MM.1S (cell line): Measurements from ENCODE around the gene KRTAP20-1.

Source experiments
- CTCF ChIP-seq: fragments of 300-600 bp; sonication (generic); IDR thresholded peaks from 2 replicates; pipeline ENCODE4 v1.5.1; 2016; ENCODE audit warnings: antibody characterized with exemption, low read length, mixed read lengths
- EZH2 ChIP-seq: fragments of 300-600 bp; sonication (generic); optimal IDR thresholded peaks from 2 replicates; pipeline ENCODE3; 2017; ENCODE audit warnings: low read depth, mild to moderate bottlenecking, antibody characterized with exemption, low read length, mixed read lengths
- EZH2phosphoT487 ChIP-seq: fragments of 300-600 bp; sonication (generic); IDR thresholded peaks from 2 replicates; pipeline ENCODE4 v1.6.1; 2018; ENCODE audit warnings: antibody characterized with exemption, low read length

- TF ChIP-seq CTCF (no peak), EZH2 (no peak), EZH2phosphoT487 (no peak)
Measured at GRCh38 chr21:30652891-30653290, 36.7 kb downstream of the KRTAP20-1 start.
